DND-41 (cell line): Measurements from ENCODE around the gene DHRSX.

Experiments
- CTCF ChIP-seq: IDR thresholded peaks from 2 replicates; pipeline ENCODE4 v1.5.1; 2012; ENCODE audit warnings: borderline replicate concordance, low read length, moderate library complexity, mild to moderate bottlenecking; ENCODE audit not compliant: poor library complexity, severe bottlenecking; ENCODE audit errors: extremely low read depth
- EZH2 ChIP-seq: IDR thresholded peaks from 3 replicates; pipeline ENCODE4 v1.6.1; 2012; ENCODE audit warnings: borderline replicate concordance, low read depth, mild to moderate bottlenecking, moderate library complexity, low read length, inconsistent platforms; ENCODE audit not compliant: severe bottlenecking

- TF ChIP-seq CTCF = no peak
- TF ChIP-seq EZH2 = no peak
Measured at GRCh38 chrX:2320089-2320488, 180.7 kb downstream of the DHRSX start.
